ENCODE results near the gene KDELR3.

GRCh38 chr22:38442967-38443627 lies 24.8 kb upstream of the KDELR3 start:
- TF ChIP-seq CTCF (IDR thresholded peaks at IDR 0.05) (no peak), ZFX (IDR thresholded peaks at IDR 0.05; ENCODE audit: borderline replicate concordance) (no peak)

Data from 22Rv1 (cell line).